ENCODE results near the gene FXYD1. TPM values are rescaled to one million over a fixed set of nuclear protein-coding genes. Genes with fewer than 3 reads are reported as not detected.
"Not testable (repeated sequence)": the region's sequence is repeated elsewhere in the genome, so short reads cannot be mapped to it uniquely, and the experiment has no call there.

The FXYD1 gene
- total RNA-seq, 1 experiment from 2014 or later, result 13.3 TPM

GRCh38 chr19:35128398-35129057 lies 10.1 kb upstream of the FXYD1 start:
- peaks cover 4% of the 10 kb centered on the region; the same call in 1 of the 2 replicates for H3K36me3 Mint-ChIP-seq
- ATAC-seq (no peak), DNase-seq (ENCODE audit: low spot score) (no peak)
- no peak overlapping the region for H3K4me3 Mint-ChIP-seq
- H3K27ac Mint-ChIP-seq, result no peak overlapping the region
- ChIA-PET CTCF (interaction anchor here (2.3 to 5.8 kb wide), 3 partner anchors 13 to 73 kb away, joined by 10 to 46 read pairs (median 10); partner anchors contain the start of gene FXYD3), POLR2A (no interaction called here)
- H3K9me3 Mint-ChIP-seq, result peaks cover 12% of the 10 kb centered on the region
- peaks cover 4% of the 10 kb centered on the region for H3K27me3 Mint-ChIP-seq (ENCODE audit: low read depth)
- peaks cover 14% of the 10 kb centered on the region for H3K4me1 Mint-ChIP-seq
- TF ChIP-seq ZNF532 (CRISPR knock-in tag; IDR thresholded peaks at IDR 0.05; ENCODE audit: borderline replicate concordance) (no peak), ZNF396 (CRISPR knock-in tag; IDR thresholded peaks at IDR 0.05; ENCODE audit: borderline replicate concordance) (no peak), HMGA2 (CRISPR knock-in tag; IDR thresholded peaks at IDR 0.05) (no peak), ZBTB43 (CRISPR knock-in tag; IDR thresholded peaks at IDR 0.05) (no peak), AR (CRISPR knock-in tag; IDR thresholded peaks at IDR 0.05) (no peak), ATF2 (CRISPR knock-in tag; IDR thresholded peaks at IDR 0.05; ENCODE audit: borderline replicate concordance, low read depth) (no peak), NR1H2 (CRISPR knock-in tag; IDR thresholded peaks at IDR 0.05) (no peak), TEAD4 (CRISPR knock-in tag; IDR thresholded peaks at IDR 0.05) (no peak), TEAD1 (CRISPR knock-in tag; IDR thresholded peaks at IDR 0.05) (no peak), E2F1 (CRISPR knock-in tag; IDR thresholded peaks at IDR 0.05) (no peak), NFE2L1 (CRISPR knock-in tag; IDR thresholded peaks at IDR 0.05) (no peak), PRDM15 (CRISPR knock-in tag; IDR thresholded peaks at IDR 0.05) (no peak), E2F5 (CRISPR knock-in tag; IDR thresholded peaks at IDR 0.05) (no peak)

- ChIA-PET CTCF (interaction anchor here (0.6 to 1.1 kb wide), 2 partner anchors 11 to 15 kb away, joined by 4 read pairs; no protein-coding TSS in a partner anchor), POLR2A (interaction anchor here (0.6 kb wide), 1 partner anchor 697 kb away, joined by 3 read pairs; no protein-coding TSS in a partner anchor)
- not testable (repeated sequence) for H3K27me3 Mint-ChIP-seq (ENCODE audit: low read depth); ATAC-seq; DNase-seq (ENCODE audit: low spot score); H3K27ac Mint-ChIP-seq; H3K4me1 Mint-ChIP-seq; H3K36me3 Mint-ChIP-seq; H3K4me3 Mint-ChIP-seq
- peaks cover 12% of the 10 kb centered on the region for H3K9me3 Mint-ChIP-seq
Observed at GRCh38 chr19:35129724-35130274, 8.8 kb upstream of the FXYD1 start.

All from WTC11 (cell line).